NCI-H526 treated with DMSO at 0.1 percent for 48 hours (cell line): ENCODE results near the gene MMD.

ENCODE experiments used
- DNase-seq: peaks from one replicate; lab custom pipeline; 2025; lab: John Stamatoyannopoulos, UW

MMD gene

DNA sequence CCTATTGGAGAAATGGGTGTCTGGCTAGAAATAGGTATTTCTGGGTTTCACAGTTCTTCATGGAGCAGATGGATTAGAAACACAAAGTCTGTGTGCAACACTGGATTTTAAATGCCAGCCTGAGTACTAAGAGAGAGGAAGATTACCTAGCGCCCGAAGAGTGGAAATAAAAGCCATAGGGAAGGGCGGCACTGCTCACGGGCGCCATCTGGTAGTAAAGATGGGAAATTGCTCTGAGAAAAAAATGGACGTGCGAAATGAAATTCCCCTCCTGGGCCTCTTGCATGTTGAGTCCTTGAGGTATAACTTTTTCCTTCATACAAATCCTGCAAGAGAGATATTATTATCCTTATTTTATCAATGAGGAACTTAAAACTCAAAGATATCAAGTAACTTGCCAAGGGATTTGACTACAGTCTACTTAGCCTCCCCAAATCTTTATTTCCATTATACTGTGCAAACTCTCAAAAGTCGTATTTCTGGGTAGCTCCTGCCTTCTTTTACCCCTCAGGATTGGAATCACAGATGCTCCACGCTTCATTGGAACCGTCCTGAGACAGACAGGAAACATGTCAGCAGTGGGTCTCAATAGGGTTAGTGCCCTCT is 72.8 kb downstream of the MMD start:
- DNase-seq, result peak; percentile 5

DNA sequence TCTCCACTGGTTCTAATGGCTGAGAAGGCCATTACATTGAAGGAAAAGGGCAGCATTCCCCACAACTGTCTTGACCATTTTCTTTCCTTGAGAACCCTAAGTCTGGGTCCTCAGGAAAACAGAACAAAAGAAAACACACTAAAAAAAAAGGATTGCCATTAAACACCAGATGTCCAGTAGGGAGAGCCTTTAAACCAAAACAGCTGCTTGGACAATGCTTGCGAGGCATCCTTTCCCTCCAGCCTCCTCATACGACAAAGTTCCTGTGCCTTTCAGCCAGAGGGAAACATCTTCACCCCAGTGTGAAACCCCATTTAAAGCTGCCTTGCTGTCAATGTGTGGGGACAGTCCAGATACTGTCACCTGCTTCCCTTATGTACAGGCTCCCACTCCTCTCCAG is 74.3 kb downstream of the MMD start:
- DNase-seq, result no peak

DNA sequence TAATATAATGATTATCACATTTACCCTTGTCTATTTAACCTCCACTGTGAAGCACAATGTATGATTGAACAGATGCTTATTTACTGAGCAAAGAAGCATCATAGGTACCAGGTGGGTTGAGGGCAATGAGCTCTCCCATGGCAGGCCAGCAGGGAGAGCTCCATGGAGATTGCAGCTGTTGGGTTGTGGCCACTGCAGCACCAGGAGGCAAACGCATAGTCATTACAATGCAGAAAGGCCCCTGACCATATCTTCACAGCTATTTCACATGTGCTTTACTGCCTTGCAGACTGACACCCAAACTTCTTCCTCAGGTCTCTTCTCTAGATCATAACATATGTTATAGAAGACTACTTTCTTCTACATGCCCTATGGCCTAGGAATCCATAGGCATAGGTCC is 75.0 kb downstream of the MMD start:
- DNase-seq, result no peak

DNA sequence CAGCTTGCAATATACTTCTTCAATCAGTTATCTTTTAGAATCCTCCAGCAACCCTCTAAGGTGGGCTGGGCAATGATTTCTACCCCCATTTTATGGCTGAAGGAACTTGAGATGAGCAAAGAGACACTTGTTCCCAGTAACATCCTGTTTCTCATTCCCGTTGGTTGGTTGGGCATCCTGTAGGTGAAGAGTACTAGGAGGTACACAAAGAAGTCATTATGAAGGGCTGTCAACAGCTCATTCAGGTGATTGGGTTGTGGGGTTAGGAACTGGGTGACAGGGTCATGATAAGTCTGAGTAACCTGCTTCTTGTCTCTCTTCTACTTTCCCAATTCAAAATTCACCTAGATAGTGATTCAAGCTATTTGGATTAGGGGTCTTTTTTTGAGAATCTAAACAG is 76.5 kb downstream of the MMD start:
- DNase-seq, result no peak

DNA sequence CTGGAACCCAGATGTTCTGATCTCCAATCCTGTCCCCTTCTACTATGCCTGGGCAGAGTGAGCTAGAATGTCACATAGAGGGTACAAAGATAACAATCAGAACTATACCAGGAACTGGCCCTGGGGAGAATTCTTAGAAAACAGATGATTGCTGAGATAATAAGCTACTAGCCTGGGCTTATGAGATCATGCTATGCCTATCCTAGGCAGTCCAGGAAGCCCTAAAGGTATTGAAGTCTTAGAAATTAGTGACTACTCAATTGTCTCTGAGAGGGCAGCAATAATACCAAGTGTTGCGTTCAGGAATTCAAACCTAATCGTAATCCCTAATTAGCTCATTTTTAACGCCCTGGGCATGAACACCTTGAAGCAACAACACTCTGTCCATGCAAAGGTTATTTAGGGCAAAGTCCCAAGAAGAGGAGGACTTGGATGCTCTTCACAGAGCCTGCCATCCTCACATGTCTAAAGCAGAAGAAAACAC is 77.1 kb downstream of the MMD start:
- no peak for DNase-seq

DNA sequence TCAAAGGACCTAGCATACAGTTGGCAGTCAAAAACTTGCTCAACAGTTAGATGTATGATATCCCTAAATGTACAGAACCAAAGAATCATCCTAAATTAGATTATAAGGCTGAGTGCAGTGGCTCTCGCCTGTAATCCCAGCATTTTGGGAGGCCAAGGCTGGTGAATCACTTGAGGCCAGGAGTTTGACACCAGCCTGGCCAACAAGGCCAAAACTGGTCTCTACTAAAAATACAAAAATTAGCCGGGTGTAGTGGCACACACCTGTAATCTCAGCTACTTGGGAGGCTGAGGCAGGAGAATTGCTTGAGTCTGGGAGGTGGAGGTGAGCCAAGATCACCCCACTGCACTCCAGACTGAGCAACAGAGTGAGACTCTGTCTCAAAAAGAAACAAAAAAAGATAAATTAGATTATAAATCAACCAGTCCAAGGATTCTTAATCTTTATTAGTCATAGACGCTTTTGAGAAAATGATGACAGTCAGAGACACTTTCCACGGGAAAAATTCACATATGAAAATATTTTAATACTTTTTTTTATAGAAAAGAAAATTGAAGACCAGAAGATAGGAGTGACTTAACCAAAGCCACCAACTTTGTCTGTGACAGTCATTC is 77.6 kb downstream of the MMD start:
- DNase-seq, result no peak

DNA sequence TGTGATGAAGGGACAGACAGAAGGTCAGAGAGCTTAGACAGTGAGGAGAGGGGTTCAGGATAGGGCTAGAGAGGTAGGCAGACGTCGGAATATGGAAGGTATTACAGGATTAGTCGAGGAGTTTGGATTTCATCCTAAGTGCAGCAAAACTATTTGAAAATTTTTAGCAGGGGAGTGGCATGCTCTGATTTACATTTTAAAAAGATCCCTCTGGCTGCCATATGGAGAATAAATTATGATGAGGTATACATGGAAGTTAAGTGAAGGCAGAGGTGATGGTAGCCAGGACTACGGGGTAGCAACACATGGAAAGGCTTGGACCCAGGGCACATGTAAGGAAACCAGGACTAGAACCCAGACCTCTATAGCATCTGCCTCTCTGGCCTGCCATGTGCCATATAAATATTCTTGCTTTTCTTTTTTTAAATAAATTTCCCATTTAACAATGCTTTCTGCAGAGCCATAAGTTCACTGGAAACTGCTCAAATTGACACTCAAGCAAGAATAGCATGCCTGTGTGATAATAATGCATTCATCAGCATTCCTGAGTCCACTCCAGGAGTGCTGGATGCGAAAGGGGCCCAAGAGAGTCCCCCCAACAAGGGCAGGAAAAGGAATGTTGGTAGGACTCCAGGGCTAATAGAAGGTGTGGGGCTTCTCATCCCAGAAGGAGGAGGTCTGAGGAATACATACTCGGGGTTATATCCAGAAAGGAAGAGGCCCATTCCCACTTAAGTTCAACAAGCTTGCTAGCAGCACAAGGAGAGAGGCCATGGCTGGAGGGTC is 78.6 kb downstream of the MMD start:
- no peak for DNase-seq
